ENCODE measurements around the gene CCDC171. TPM values are rescaled to one million over a fixed set of nuclear protein-coding genes. Genes with fewer than 3 reads are reported as not detected.

Gene CCDC171
- total RNA-seq, 4 donors from 2014 or later, result 3.2 to 8.3 (median 4.5) TPM

DNA sequence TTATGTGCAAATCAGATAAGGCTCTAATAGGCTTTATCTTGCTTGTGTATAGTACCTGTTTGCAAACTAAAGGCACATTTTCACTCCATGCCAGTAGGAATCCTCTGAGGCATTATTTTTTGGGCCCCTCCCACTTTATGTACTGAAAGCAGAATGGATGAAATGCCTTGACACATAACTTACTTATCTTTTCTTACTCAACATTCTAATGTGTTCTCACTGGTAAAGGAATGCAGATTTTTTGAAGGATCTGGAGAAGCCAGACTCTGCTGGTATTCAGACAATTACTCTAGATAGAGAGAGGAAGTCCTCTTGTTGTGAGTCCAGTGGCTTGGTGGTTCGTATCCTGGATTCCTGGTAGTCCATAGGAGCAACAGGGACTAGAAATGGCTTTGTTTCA, 336.7 kb downstream of the CCDC171 start:
- Histone ChIP-seq H3K36me3 (no peaks in the 10 kb centered on the region), H3K4me1 (no peaks in the 10 kb centered on the region), H3K27ac (no peak overlapping the region), H3K4me3 (no peak overlapping the region), H3K27me3 (no peaks in the 10 kb centered on the region), H3K9me3 (no peaks in the 10 kb centered on the region)
- TF ChIP-seq, protein P1, sequence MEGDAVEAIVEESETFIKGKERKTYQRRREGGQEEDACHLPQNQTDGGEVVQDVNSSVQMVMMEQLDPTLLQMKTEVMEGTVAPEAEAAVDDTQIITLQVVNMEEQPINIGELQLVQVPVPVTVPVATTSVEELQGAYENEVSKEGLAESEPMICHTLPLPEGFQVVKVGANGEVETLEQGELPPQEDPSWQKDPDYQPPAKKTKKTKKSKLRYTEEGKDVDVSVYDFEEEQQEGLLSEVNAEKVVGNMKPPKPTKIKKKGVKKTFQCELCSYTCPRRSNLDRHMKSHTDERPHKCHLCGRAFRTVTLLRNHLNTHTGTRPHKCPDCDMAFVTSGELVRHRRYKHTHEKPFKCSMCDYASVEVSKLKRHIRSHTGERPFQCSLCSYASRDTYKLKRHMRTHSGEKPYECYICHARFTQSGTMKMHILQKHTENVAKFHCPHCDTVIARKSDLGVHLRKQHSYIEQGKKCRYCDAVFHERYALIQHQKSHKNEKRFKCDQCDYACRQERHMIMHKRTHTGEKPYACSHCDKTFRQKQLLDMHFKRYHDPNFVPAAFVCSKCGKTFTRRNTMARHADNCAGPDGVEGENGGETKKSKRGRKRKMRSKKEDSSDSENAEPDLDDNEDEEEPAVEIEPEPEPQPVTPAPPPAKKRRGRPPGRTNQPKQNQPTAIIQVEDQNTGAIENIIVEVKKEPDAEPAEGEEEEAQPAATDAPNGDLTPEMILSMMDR (IDR thresholded peaks at IDR 0.05), result no peak
- no peak for TF ChIP-seq POLR2A (IDR thresholded peaks at IDR 0.05)
- no peak for DNase-seq

DNA sequence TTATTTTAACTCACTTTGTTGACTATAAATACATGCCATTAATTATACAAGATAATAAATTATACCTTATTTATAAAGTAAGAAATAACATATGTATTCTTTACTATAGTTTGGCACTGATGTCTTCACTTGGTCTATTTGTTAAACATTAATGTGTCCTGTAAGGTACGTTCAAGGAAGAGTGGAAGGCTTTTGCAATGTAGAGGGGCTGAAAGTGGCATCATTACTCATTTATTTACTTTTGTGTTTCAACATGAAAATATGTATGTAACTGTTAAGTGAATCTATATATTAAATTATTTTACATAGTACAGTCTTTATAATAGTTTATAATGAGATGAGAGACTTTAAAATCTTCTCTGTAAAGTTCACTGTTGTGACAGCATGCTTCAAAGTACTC, 348.7 kb downstream of the CCDC171 start:
- no peaks in the 10 kb centered on the region for H3K27me3 ChIP-seq
- H3K4me3 ChIP-seq, result no peak overlapping the region
- H3K9me3 ChIP-seq, result no peaks in the 10 kb centered on the region
- TF ChIP-seq POLR2A (IDR thresholded peaks at IDR 0.05), result no peak
- TF ChIP-seq, protein P1 (IDR thresholded peaks at IDR 0.05), result no peak
- no peak overlapping the region for H3K27ac ChIP-seq
- no peak for DNase-seq
- no peaks in the 10 kb centered on the region for H3K36me3 ChIP-seq
- no peaks in the 10 kb centered on the region for H3K4me1 ChIP-seq

DNA sequence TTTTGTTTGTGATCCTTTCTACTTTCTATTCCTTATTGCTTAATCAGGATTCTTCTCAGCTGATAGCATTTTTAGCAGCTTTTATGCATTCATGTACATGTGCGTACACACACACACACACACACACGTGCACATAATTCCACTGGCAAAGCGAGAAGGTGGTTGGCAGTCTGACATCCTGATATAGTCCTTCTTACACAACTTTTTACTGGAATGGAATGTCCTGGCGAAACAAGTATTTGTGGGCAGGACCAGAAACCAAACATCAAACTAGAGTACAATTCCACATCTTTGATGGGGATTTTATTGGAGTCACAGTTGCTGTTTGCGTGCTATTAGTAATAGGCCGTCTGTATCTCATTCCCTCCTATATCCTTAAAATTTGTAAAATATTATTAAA, 356.5 kb downstream of the CCDC171 start:
- H3K27me3 ChIP-seq, result no peaks in the 10 kb centered on the region
- no peak for DNase-seq
- no peak overlapping the region for H3K4me3 ChIP-seq
- H3K9me3 ChIP-seq, result no peaks in the 10 kb centered on the region
- no peaks in the 10 kb centered on the region for H3K36me3 ChIP-seq
- H3K4me1 ChIP-seq, result no peaks in the 10 kb centered on the region
- H3K27ac ChIP-seq, result no peak overlapping the region
- TF ChIP-seq, protein P1 (IDR thresholded peaks at IDR 0.05), result no peak
- TF ChIP-seq POLR2A (IDR thresholded peaks at IDR 0.05), result no peak

DNA sequence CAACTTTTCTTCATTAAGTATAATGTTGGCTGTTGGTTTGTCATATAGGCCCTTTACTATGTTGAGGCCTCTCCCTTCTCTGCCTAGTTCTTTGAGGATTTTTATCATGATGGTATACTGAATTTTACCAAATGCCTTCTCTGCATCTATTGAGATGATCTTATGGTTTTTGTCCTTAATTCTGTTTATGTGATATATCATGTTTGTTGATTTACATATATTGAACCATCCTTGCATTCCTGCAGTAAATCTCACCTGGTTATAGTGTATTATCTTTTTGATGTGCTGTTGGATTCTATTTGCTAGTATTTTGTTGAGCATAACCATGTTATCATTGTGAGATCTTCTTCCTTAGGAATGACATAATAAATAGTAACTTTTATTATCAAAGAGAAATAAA, 362.9 kb downstream of the CCDC171 start:
- TF ChIP-seq, protein P1 (IDR thresholded peaks at IDR 0.05), result no peak
- TF ChIP-seq POLR2A (IDR thresholded peaks at IDR 0.05), result no peak
- Histone ChIP-seq H3K4me1 (no peaks in the 10 kb centered on the region), H3K27ac (no peak overlapping the region), H3K27me3 (no peaks in the 10 kb centered on the region), H3K36me3 (no peaks in the 10 kb centered on the region), H3K4me3 (no peak overlapping the region), H3K9me3 (no peaks in the 10 kb centered on the region)
- DNase-seq, result no peak

DNA sequence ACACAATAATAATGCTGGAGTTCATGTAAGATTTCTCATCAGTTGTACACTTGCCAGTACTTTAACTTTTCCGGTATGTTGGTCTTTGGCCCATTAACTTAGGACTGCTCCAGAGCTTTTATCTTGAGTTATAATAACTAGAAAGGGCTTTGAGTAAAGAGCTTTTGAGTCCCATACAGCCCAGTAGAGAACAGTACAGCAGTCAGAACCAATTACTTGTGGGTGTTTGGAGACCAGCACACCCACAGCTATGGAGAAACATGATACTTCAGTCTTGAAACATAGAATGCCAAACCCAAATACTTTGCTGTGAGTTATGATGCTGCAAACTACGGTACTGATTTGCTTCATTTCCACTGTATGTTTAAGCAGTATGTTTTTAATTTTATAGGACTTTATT, 374.3 kb downstream of the CCDC171 start:
- TF ChIP-seq POLR2A (IDR thresholded peaks at IDR 0.05), result no peak
- TF ChIP-seq, protein P1 (IDR thresholded peaks at IDR 0.05), result no peak
- no peak overlapping the region for H3K27ac ChIP-seq
- no peaks in the 10 kb centered on the region for H3K9me3 ChIP-seq
- no peak overlapping the region for H3K4me3 ChIP-seq
- no peaks in the 10 kb centered on the region for H3K36me3 ChIP-seq
- no peak for DNase-seq
- H3K27me3 ChIP-seq, result no peaks in the 10 kb centered on the region
- H3K4me1 ChIP-seq, result no peaks in the 10 kb centered on the region

DNA sequence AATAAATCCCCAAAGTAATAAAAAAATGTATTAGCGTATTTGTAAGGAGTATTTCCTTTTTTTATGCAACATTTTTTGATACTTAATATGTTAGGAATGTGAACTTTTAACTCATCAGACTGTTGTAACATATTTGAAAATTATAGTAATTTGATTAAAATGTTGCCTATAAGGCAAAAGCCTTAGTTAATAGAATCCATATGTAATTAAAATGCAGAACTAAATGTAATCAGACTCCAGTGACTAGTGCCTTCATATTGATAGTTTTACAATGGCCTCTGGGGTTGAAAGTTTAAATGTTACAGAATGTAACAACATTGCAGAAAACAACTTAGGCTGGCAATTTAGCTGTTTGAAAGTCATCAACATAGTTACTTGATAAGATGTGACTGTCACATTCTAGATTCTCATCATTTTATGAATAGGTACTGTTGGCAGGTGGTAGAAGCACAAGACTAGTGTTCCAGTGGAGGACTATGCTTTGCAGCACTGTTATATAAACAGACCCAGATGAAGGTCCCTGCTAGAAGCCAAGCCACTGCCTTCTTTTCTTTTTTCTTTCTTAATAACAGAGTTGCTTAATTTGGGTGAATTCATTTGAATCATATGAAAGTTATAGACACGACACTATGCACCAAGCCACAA, 382.9 kb downstream of the CCDC171 start:
- Histone ChIP-seq H3K4me3 (no peak overlapping the region), H3K36me3 (no peaks in the 10 kb centered on the region), H3K9me3 (no peaks in the 10 kb centered on the region), H3K27ac (no peak overlapping the region), H3K4me1 (no peaks in the 10 kb centered on the region), H3K27me3 (no peaks in the 10 kb centered on the region)
- TF ChIP-seq, protein P1 (IDR thresholded peaks at IDR 0.05), result no peak
- no peak for TF ChIP-seq POLR2A (IDR thresholded peaks at IDR 0.05)
- no peak for DNase-seq

Data from Peyer's patch (tissue), 4 donors.